8988T (cell line): Measurements from ENCODE around the gene LAMC1.
"Not testable (repeated sequence)": the region's sequence is repeated elsewhere in the genome, so short reads cannot be mapped to it uniquely, and the experiment has no call there.

Source experiments
- DNase-seq: peaks from one replicate; pipeline ENCODE4 v3.0.0; 2011

Gene LAMC1

DNA sequence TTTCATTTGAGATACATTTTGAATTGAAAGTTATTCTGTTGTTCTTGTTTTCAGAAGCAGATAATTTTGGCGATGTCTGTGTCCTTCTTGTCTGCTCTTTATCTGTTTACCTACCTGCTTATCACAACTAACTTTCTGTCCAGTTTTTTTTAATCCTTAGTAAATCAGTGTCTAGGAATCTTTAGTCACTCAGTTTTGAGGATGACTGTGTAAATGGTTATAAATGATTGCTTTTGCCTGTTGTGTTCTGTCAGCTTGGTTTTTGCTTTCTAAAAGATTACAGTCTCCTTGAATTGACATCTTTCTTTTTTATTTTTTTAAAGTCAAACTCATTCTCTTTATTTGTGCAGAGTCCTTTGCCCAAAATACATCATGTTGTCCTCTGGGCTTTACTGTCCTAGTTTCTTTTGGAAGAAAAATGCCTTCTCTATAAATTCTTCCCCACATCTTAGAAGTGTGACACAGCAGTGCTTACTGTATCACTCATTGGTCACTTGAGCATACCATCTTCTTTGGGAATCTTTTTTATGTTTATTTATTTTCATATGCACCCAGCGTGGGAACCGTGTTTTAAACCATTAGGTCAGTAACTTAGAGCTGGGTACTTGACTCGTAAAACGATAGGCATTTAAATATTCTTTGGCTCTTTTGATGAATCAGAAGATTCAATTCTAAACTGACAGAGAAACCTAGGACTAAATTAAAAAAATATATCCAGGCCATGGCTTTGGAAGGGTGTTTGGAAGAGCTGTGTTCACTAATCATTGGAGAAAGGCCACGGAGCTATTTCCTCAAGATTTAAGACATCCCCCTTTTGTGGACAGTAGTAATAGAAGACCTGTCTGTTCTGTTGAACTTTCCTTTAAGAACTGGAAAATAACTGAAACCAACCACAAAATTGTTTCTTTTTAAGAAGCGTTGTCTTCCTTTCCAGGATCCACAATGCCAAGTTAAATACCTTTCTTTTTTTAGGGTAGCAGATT, 20.9 kb downstream of the LAMC1 start:
- DNase-seq: no peak

GRCh38 chr1:183044893-183045649, 21.9 kb downstream of the LAMC1 start:
- DNase-seq: no peak

DNA sequence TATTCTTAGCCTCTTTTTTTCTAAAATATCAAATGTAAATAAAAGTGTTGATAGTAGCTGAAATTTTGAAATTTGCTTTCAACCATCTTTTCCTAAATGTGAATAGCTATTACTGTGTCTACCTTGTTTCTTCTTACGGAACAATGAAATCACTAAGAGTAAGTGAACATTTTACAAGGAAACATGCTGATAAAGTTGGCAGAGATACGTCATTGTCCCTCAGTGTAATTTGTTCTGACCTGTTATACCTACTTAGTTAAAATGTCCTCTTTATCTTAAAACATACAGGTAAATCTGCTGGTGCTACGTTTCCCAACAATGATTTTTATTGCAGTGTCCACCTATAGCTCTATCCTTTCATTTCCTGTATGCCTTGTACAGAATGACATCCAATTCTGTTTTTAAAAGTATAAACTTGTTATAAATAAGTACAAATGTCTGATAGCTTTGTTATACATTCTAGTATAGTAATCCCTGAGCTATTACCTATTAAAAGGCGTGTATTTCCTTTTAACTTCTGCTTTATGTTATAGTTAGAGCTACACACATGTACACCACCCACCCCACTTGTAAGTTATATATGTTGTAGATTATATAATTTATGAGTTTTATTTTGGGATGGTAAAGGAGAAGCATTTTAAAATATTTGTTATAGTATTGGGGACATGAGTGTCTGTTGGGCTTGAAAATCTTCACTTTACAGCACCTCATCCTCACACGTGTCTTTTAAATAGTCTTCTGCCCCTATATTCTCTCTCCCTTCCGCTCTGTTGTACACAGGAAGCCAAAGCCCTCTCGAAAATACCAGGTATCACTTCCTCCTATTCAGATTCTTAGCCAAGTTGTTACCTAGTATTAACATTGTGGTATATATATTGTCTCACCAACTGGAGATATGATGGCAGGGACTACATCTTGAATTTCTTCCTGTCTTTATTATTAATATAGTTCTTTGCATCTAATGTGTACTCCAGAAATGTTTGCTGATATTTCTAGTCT, 25.2 kb downstream of the LAMC1 start:
- DNase-seq: no peak

- DNase-seq: no peak
These were observed 28.3 kb downstream of the LAMC1 start for GRCh38 chr1:183051546-183051945.

- no peak for DNase-seq
These were observed 29.6 kb downstream of the LAMC1 start for GRCh38 chr1:183052861-183053260.

- no peak for DNase-seq
These were observed 35.8 kb downstream of the LAMC1 start for GRCh38 chr1:183058851-183059502.

GRCh38 chr1:183061194-183061593, 38.0 kb downstream of the LAMC1 start:
- no peak for DNase-seq

GRCh38 chr1:183063349-183063748, 40.1 kb downstream of the LAMC1 start:
- no peak for DNase-seq

GRCh38 chr1:183065168-183065706, 42.0 kb downstream of the LAMC1 start:
- DNase-seq: no peak

DNA sequence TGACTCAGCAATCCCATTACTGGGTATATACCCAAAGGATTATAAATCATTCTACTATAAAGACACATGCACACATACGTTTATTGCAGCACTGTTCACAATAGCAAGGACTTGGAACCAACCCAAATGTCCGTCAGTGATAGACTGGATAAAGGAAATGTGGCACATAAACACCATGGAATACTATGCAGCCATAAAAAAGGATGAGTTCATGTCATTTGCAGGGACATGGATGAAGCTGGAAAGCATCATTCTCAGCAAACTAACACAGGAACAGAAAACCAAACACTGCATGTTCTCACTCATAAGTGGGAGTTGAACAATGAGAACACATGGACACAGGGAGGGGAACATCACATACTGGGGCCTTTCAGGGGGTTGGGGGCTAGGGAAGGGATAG, 43.2 kb downstream of the LAMC1 start:
- not testable (repeated sequence) for DNase-seq

GRCh38 chr1:183069562-183070216, 46.5 kb downstream of the LAMC1 start:
- DNase-seq: no peak

DNA sequence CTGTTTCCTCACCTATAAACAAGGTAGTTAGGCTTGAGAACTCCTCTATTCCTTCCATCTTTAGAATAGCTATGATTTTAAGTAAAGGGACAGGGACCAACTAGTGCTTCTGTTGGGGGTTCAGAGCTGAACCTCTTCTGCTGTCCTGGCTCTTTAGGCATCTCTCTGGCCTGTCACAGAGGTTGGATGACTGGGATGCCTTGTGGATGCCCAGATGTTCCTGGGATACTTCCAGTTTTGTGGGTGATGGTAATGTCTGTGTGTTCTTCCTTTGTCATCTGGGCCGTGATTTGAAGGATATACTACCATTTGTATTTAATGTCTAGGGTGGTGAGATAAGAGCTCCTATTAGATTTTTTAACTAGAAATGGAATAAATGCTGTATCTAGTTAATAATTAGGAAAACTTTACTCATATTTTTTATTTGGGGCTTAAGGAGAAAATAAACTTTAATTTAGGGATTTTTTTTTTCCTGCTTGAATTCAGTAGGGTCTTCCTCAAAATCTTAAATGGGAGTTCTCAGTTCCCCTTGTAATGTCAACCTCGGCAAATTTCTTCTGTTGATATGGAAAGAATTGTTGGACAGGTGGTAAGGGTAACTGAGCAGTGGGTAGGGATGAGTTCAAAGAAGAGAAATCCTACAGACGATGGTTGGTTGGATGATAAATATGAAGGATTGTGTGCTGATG, 47.2 kb downstream of the LAMC1 start:
- DNase-seq: no peak

DNA sequence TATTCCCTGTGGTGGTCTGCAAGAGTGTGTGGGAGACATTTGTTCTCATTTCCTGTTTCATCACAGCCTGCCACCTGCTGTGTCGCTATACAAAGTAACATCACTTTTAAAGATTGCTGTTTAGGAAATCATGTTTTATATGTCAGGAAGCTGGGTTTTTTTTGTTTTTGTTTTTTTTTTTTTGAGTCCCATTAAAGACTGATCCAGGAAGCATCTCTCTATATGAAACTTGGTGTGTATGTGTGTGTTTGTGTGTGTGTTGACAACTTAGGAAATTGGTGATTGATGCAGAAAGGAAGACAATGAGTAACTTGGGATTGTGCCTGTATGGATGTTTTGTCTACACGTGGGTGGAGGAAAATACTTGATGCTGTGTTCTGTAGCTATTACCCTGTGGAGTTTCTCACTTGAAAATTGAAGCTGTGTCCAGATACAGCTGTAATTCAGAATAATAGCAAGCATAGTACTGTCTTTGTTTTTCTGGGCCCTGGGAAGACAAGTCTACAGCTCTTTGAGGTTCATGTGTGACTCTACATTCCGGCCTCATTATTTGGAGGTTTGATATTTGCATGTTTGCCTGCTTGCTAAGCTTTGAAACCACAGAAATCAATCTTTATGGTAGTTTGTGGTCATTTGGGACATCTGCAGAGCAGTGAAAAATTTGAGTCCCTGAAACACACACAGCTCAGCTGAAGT, 47.9 kb downstream of the LAMC1 start:
- DNase-seq: no peak

- not testable (repeated sequence) for DNase-seq
These were observed 49.4 kb downstream of the LAMC1 start for GRCh38 chr1:183072595-183072994.

DNA sequence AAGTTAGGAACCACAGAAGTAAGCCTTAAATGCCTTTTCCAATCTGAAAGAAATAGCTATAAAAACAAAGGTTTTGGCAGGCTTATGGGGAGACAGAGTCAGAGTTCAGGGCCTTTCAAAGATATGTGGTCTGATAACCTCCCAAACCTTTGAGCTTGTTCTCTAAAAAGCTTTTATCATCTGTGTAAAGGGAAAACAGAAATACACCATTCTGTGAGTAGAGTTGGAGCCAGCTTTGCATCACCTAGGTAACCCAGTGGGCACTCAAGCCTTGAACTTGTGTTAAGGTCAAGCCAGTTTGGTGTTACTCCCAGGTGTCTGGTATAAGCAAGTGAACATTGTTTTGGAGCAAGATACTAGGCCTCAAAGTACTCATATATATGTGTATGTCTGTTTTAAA, 50.1 kb downstream of the LAMC1 start:
- no peak for DNase-seq

GRCh38 chr1:183074215-183074614, 51.0 kb downstream of the LAMC1 start:
- no peak for DNase-seq

- no peak for DNase-seq
These were observed 52.6 kb downstream of the LAMC1 start for GRCh38 chr1:183075861-183076260.

- DNase-seq: no peak
These were observed 53.9 kb downstream of the LAMC1 start for GRCh38 chr1:183077097-183077496.

DNA sequence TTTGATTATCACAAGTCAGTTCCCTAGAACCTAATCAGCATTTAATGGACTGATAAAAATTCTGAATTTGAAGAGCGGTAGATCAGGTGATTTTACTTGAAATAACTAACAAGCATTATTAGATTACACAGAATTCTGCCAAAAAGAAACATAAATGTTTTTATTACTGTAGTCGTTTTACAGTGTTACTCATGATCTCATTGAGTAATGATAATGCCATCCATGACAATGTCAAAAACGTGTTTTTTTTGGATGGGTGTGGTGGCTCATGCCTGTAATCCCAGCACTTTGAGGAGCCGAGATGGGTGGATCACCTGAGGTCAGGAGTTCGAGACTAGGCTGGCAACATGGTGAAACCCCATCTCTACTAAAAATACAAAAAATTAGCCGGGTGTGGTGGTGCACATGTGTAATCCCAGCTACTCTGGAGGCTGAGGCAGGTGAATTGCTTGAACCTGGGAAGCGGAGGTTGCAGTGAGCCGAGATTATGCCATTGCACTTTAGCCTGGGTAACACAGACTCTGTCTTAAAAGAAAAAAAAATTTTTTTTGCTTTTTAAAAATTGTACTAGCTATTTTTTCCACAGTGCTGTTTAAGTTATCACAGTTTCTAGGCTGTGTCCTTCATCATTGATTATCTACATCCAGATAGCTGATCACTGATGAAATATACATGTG, 56.6 kb downstream of the LAMC1 start:
- DNase-seq: no peak
